AG04449 (cell line): Measurements from ENCODE around the gene C1QL4.

Source experiments
- CTCF ChIA-PET: fragments of 350-600 bp; formaldehyde crosslinking; extraction: SDS; loops from one replicate; lab custom pipeline; 2021; ENCODE audit warnings: antibody characterized with exemption; lab: Yijun Ruan, JAX
- POLR2A ChIA-PET: fragments of 400-600, 350-600 bp; formaldehyde crosslinking; extraction: SDS; loops from one replicate; lab custom pipeline; 2020; ENCODE audit warnings: antibody characterized with exemption, inconsistent platforms; lab: Yijun Ruan, JAX
- DNase-seq: peaks from one replicate; pipeline ENCODE4 v3.0.0-alpha.2; 2010; ENCODE audit warnings: low read depth, low spot score
- H3K4me3 ChIP-seq: 2 replicates; pipeline ENCODE4 v1.5.1; 2011; ENCODE audit warnings: low read depth, mild to moderate bottlenecking, control low read depth, low read length
- CTCF ChIP-seq: IDR thresholded peaks from one replicate; pipeline ENCODE4 v1.5.1; 2011; ENCODE audit warnings: mild to moderate bottlenecking, moderate library complexity, low read length, control low read depth, inconsistent platforms; ENCODE audit not compliant: insufficient read depth; ENCODE audit errors: missing control alignments

The C1QL4 gene

GRCh38 chr12:49342914-49343731, 6.1 kb upstream of the C1QL4 start:
- no peak for TF ChIP-seq CTCF
- POLR2A ChIA-PET, result interaction anchor here (0.6 kb wide), 1 partner anchor 35 kb away, joined by 4 read pairs; no protein-coding TSS in a partner anchor
- CTCF ChIA-PET, result interaction anchor here (0.6 to 3.9 kb wide), 40 partner anchors 9 to 276 kb away, joined by 3 to 111 read pairs (median 5); partner anchors contain the start of genes PRPH, SPATS2 and TROAP
- peak overlapping the region; percentile 33 for H3K4me3 ChIP-seq
- DNase-seq, result no peak

- TF ChIP-seq CTCF, result peak; percentile 67
- ChIA-PET CTCF (interaction anchor here (0.5 to 3.9 kb wide), 56 partner anchors 10 to 381 kb away, joined by 3 to 111 read pairs (median 4); partner anchors contain the start of genes PRPH, SPATS2 and TROAP), POLR2A (interaction anchor here (0.6 to 1.3 kb wide), 3 partner anchors 20 to 34 kb away, joined by 4 read pairs; partner anchors contain the start of gene SPATS2)
- no peak for DNase-seq
- peak overlapping the region; percentile 45 for H3K4me3 ChIP-seq
These were observed 5.3 kb upstream of the C1QL4 start for GRCh38 chr12:49342066-49342913.

- TF ChIP-seq CTCF, result no peak
- ChIA-PET CTCF (interaction anchor here (0.5 to 3.9 kb wide), 42 partner anchors 10 to 381 kb away, joined by 3 to 111 read pairs (median 6); partner anchors contain the start of genes PRPH, SPATS2 and TROAP), POLR2A (interaction anchor here (1.0 to 1.3 kb wide), 2 partner anchors 20 to 25 kb away, joined by 4 read pairs; partner anchors contain the start of gene SPATS2)
- H3K4me3 ChIP-seq, result peak overlapping the region; percentile 45; the same call in 1 of the 2 replicates
- no peak for DNase-seq
These were observed 4.7 kb upstream of the C1QL4 start for GRCh38 chr12:49341777-49342065.

- TF ChIP-seq CTCF, result no peak
- H3K4me3 ChIP-seq, result no peak overlapping the region
- ChIA-PET CTCF (interaction anchor here (0.6 to 3.9 kb wide), 37 partner anchors 9 to 382 kb away, joined by 3 to 111 read pairs (median 6); partner anchors contain the start of genes PRPH, SPATS2 and TROAP), POLR2A (interaction anchor here (1.0 to 1.3 kb wide), 2 partner anchors 19 to 26 kb away, joined by 4 read pairs; partner anchors contain the start of gene SPATS2)
- no peak for DNase-seq
These were observed 4.2 kb upstream of the C1QL4 start for GRCh38 chr12:49340971-49341776.

- DNase-seq, result no peak
- H3K4me3 ChIP-seq, result no peak overlapping the region
- TF ChIP-seq CTCF, result no peak
- ChIA-PET POLR2A (no interaction called here), CTCF (interaction anchor here (1.2 to 12.8 kb wide), 7 partner anchors 8 to 242 kb away, joined by 3 to 424 read pairs (median 51); partner anchors contain the start of genes DNAJC22, PRPH and TROAP)
These were observed 3.3 kb upstream of the C1QL4 start for GRCh38 chr12:49340095-49340870.
